Endothelial cell (in vitro differentiated cells): ENCODE results near the gene TMEM203. TPM values are rescaled to one million over a fixed set of nuclear protein-coding genes. Genes with fewer than 3 reads are reported as not detected.

Source experiments
- DNase-seq: peaks from one replicate; pipeline ENCODE4 v3.0.0; 2021; ENCODE audit warnings: low spot score
- H3K27ac Mint-ChIP-seq: one replicate; pipeline ENCODE4 v1.8.0; 2021; ENCODE audit warnings: mixed read lengths, inconsistent platforms; ENCODE audit not compliant: unreplicated experiment
- H3K27me3 Mint-ChIP-seq: one replicate; pipeline ENCODE4 v1.8.0; 2021; ENCODE audit warnings: mild to moderate bottlenecking, moderate library complexity, mixed read lengths, inconsistent platforms; ENCODE audit not compliant: unreplicated experiment
- H3K36me3 Mint-ChIP-seq: one replicate; pipeline ENCODE4 v1.8.0; 2021; ENCODE audit warnings: mild to moderate bottlenecking, low read depth, mixed read lengths, inconsistent platforms; ENCODE audit not compliant: unreplicated experiment
- H3K4me1 Mint-ChIP-seq: one replicate; pipeline ENCODE4 v1.8.0; 2021; ENCODE audit warnings: mild to moderate bottlenecking, mixed read lengths, inconsistent platforms; ENCODE audit not compliant: unreplicated experiment
- H3K4me3 Mint-ChIP-seq: one replicate; pipeline ENCODE4 v1.8.0; 2021; ENCODE audit warnings: mild to moderate bottlenecking, mixed read lengths, inconsistent platforms; ENCODE audit not compliant: unreplicated experiment
- H3K9me3 Mint-ChIP-seq: one replicate; pipeline ENCODE4 v1.8.0; 2021; ENCODE audit warnings: mixed read lengths, inconsistent platforms; ENCODE audit not compliant: unreplicated experiment
- total RNA-seq: library from RNA; stranded (reverse); fragmentation: NEBNext Ultra II Directional; extraction: Animal tissue kit (Norgen Biotek cat#: 25700); gene quantifications from one replicate; pipeline ENCODE4 v1.2.1, GENCODE V29; 2021; ENCODE audit not compliant: unreplicated experiment
- TF ChIP-seq, protein P1 (sequence below): fragments of 200-600 bp; sonication (generic); IDR thresholded peaks from one replicate; pipeline ENCODE4 v1.5.0; 2021; ENCODE audit warnings: antibody characterized with exemption; ENCODE audit not compliant: unreplicated experiment

Gene TMEM203
- total RNA-seq, 1 donor from 2014 or later: 27.4 TPM

DNA sequence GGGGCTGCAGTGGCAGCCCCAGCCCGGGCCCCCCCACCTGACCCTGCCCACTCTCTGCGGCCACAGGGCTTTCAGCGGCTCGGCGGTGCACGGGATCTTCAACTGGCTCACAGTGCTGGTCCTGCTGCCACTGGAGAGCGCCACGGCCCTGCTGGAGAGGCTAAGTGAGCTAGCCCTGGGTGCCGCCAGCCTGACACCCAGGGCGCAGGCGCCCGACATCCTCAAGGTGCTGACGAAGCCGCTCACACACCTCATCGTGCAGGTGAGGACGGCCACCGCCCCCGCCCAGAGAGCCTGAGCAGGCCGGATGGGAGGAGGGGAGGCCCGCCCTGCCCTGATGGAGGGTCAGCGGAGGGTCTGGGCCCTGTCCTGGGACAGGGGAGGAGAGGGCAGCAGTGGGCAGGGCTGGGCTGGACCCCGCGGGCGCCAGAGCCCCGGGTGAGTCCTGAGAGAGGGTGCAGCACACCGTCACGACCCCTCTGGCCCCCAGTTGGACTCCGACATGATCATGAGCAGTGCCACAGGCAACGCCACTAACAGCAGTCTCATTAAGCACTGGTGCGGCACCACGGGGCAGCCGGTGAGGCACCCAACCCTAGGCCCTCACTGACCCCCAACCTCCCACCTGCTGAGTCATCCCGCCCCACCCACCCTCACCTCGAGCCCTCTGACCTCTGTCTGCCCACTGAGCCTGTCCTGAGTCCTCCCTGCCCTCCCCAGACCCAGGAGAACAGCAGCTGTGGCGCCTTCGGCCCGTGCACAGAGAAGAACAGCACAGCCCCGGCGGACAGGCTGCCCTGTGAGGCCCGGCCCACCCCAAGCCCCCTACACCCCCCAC lies 27.9 kb upstream of the TMEM203 start:
- TF ChIP-seq, protein P1, sequence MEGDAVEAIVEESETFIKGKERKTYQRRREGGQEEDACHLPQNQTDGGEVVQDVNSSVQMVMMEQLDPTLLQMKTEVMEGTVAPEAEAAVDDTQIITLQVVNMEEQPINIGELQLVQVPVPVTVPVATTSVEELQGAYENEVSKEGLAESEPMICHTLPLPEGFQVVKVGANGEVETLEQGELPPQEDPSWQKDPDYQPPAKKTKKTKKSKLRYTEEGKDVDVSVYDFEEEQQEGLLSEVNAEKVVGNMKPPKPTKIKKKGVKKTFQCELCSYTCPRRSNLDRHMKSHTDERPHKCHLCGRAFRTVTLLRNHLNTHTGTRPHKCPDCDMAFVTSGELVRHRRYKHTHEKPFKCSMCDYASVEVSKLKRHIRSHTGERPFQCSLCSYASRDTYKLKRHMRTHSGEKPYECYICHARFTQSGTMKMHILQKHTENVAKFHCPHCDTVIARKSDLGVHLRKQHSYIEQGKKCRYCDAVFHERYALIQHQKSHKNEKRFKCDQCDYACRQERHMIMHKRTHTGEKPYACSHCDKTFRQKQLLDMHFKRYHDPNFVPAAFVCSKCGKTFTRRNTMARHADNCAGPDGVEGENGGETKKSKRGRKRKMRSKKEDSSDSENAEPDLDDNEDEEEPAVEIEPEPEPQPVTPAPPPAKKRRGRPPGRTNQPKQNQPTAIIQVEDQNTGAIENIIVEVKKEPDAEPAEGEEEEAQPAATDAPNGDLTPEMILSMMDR: no peak
- no peaks in the 10 kb centered on the region for H3K36me3 Mint-ChIP-seq
- H3K4me1 Mint-ChIP-seq: no peaks in the 10 kb centered on the region
- H3K27me3 Mint-ChIP-seq: peaks cover 2% of the 10 kb centered on the region
- no peaks in the 10 kb centered on the region for H3K9me3 Mint-ChIP-seq
- no peak for DNase-seq
- H3K4me3 Mint-ChIP-seq: no peak overlapping the region
- no peak overlapping the region for H3K27ac Mint-ChIP-seq

DNA sequence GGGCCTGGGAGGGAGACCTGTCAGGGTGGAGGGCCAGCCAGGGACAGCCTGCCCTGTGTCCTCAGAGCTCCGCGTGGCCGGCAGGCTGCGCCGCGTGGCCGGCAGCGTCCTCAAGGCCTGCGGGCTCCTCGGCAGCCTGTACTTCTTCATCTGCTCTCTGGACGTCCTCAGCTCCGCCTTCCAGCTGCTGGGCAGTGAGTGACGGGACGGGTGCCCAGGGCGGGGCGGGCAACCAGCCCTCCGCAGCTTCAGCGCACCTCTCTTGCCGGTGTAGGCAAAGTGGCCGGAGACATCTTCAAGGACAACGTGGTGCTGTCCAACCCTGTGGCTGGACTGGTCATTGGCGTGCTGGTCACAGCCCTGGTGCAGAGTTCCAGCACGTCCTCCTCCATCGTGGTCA lies 27.1 kb upstream of the TMEM203 start:
- DNase-seq: no peak
- Mint-ChIP-seq H3K36me3 (no peaks in the 10 kb centered on the region), H3K27ac (no peak overlapping the region), H3K4me1 (no peaks in the 10 kb centered on the region), H3K4me3 (no peak overlapping the region), H3K27me3 (no peaks in the 10 kb centered on the region), H3K9me3 (no peaks in the 10 kb centered on the region)
- TF ChIP-seq, protein P1: no peak

DNA sequence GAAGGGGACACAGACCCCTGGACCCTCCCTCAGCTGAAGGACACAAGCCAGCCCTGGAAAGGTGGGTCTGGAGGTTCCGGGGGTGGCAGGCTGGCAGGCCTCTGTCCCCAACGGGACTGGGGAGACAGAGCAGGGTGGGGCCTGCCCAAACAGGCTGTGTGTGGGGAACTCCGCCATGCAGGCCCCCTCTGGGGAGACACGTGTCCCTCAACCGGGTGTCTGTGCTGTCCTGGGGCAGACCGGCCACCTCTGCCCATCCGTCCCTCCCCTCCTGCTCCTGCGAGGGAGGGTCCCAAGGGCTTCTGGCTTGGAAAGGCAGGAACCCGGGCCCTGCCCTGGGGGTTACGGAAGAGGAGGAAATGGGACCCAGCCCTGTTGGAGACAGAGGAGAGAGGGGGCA lies 26.7 kb upstream of the TMEM203 start:
- DNase-seq: no peak
- no peak overlapping the region for H3K27ac Mint-ChIP-seq
- no peaks in the 10 kb centered on the region for H3K9me3 Mint-ChIP-seq
- H3K36me3 Mint-ChIP-seq: no peaks in the 10 kb centered on the region
- TF ChIP-seq, protein P1: no peak
- no peaks in the 10 kb centered on the region for H3K4me1 Mint-ChIP-seq
- no peaks in the 10 kb centered on the region for H3K27me3 Mint-ChIP-seq
- H3K4me3 Mint-ChIP-seq: no peak overlapping the region

DNA sequence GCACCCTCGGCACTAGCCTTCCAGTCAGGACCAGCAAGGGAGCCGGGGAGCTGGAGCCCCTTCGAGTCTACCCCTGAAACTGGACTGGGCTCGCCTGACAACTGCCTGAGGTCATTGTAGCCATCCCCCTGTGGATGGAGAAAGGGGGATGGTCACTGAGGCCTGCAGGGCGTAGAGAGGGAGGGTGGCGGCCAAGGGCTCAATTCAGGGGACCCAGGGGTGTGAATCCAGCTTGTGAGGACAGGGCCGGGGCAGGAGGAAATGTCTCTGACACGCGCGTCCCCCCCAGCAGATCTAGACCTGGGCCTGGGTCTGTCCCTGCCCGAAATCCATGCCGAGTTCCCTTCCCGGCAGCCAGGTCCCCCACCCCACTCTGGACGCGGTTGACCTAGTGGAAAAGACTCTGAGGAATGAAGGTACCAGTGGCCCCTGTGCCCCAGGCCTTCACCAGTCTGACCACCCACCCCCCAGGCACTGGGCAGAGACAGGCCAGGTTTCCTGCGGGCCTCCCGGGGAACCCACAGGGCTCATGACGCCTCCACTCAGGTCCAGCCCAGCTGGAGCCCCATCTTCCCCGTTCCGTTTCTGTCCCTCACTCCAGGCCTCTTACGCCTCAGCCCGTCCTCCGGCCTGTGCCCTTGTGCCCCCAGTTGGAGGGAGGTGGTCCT lies 26.1 kb upstream of the TMEM203 start:
- Mint-ChIP-seq H3K4me1 (no peaks in the 10 kb centered on the region), H3K4me3 (no peak overlapping the region), H3K27me3 (no peaks in the 10 kb centered on the region), H3K9me3 (no peaks in the 10 kb centered on the region), H3K27ac (no peak overlapping the region), H3K36me3 (no peaks in the 10 kb centered on the region)
- DNase-seq: no peak
- TF ChIP-seq, protein P1: no peak
